ENCODE results near the gene TFEB. TPM values are rescaled to one million over a fixed set of nuclear protein-coding genes. Genes with fewer than 3 reads are reported as not detected.

The TFEB gene
- total and polyA plus RNA-seq, 4 donors, result 1.1 to 6.2 (median 3.8) TPM

DNA sequence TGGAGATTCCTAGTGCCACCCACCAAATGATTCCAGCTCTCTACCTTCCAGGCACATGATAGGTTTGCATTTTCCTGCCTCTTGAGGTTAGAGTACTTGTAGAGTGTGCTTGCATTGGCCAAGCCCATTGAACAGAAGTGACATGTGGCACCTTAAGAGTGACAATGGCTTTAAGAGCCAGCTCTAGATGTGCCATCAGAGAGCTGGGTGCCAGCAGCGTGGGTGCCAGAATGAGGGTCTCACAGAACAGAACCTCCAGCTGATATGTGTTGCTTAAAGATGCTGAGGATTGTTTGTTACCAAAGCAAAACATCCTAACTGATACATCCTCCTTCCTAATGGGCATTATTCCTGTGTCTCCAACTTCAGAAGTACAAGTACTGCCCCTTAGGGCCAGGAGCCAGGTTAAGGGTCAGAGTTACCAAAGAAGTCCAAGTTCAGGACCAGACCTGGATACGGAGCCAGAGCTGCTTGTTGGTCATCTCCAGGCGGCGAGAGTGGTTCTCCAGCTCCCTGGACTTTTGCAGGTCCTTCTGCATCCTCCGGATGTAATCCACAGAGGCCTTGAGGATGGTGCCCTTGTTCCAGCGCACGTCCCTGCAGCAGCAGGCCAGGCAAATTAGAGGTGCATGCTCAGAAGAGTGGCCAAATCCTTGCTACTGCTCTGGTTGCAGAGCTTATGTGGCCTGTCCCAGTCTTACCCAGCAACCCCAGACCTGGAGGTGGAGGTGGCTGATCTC is 49.6 kb downstream of the TFEB start:
- H3K27me3 ChIP-seq (ENCODE audit: control insufficient read depth in 4 of 4, insufficient read depth in 4 of 4, low read length in 3 of 4), result no peaks in the 10 kb centered on the region
- TF ChIP-seq, protein P1, sequence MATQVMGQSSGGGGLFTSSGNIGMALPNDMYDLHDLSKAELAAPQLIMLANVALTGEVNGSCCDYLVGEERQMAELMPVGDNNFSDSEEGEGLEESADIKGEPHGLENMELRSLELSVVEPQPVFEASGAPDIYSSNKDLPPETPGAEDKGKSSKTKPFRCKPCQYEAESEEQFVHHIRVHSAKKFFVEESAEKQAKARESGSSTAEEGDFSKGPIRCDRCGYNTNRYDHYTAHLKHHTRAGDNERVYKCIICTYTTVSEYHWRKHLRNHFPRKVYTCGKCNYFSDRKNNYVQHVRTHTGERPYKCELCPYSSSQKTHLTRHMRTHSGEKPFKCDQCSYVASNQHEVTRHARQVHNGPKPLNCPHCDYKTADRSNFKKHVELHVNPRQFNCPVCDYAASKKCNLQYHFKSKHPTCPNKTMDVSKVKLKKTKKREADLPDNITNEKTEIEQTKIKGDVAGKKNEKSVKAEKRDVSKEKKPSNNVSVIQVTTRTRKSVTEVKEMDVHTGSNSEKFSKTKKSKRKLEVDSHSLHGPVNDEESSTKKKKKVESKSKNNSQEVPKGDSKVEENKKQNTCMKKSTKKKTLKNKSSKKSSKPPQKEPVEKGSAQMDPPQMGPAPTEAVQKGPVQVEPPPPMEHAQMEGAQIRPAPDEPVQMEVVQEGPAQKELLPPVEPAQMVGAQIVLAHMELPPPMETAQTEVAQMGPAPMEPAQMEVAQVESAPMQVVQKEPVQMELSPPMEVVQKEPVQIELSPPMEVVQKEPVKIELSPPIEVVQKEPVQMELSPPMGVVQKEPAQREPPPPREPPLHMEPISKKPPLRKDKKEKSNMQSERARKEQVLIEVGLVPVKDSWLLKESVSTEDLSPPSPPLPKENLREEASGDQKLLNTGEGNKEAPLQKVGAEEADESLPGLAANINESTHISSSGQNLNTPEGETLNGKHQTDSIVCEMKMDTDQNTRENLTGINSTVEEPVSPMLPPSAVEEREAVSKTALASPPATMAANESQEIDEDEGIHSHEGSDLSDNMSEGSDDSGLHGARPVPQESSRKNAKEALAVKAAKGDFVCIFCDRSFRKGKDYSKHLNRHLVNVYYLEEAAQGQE (IDR thresholded peaks at IDR 0.05), result no peak
- no peak for TF ChIP-seq NR2F2 (IDR thresholded peaks at IDR 0.05)
- TF ChIP-seq, protein P2, sequence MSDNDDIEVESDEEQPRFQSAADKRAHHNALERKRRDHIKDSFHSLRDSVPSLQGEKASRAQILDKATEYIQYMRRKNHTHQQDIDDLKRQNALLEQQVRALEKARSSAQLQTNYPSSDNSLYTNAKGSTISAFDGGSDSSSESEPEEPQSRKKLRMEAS (IDR thresholded peaks at IDR 0.05), result no peak
- no peak for TF ChIP-seq ATF3 (IDR thresholded peaks at IDR 0.05)
- TF ChIP-seq FOXA1 (IDR thresholded peaks at IDR 0.05), result no peak
- no peak for TF ChIP-seq RAD21 (IDR thresholded peaks at IDR 0.05)
- no peak for TF ChIP-seq ZBTB33 (IDR thresholded peaks at IDR 0.05)
- TF ChIP-seq TAF1 (conservative IDR thresholded peaks at IDR 0.05), result no peak
- no peak for TF ChIP-seq YY1 (IDR thresholded peaks at IDR 0.05)
- TF ChIP-seq HNF4G (IDR thresholded peaks at IDR 0.05), result no peak
- H3K9me3 ChIP-seq (ENCODE audit: control insufficient read depth in 4 of 4, low read length in 3 of 4), result no peaks in the 10 kb centered on the region
- no peak overlapping the region for H3K4me3 ChIP-seq (ENCODE audit: low read depth in 1 of 3, low read length in 3 of 3)
- WGBS, result 93% methylated on average over 7 of the region's 7 CpGs
- H3K9ac ChIP-seq (ENCODE audit: low read depth in 1 of 2, low read length in 2 of 2), result no peak overlapping the region
- peaks cover 1 to 17% (median 8%) of the 10 kb centered on the region in 4 donors for H3K4me1 ChIP-seq (ENCODE audit: control insufficient read depth in 4 of 4, insufficient read depth in 4 of 4, low read length in 3 of 4)
- no peak for DNase-seq (ENCODE audit: low spot score)
- peaks cover 1 to 28% (median 3%) of the 10 kb centered on the region in 4 donors for H3K36me3 ChIP-seq (ENCODE audit: control insufficient read depth in 4 of 4, insufficient read depth in 3 of 4, low read depth in 1 of 4, low read length in 3 of 4)
- H3K27ac ChIP-seq (ENCODE audit: low read depth in 1 of 2, low read length in 2 of 2), result no peak overlapping the region

DNA sequence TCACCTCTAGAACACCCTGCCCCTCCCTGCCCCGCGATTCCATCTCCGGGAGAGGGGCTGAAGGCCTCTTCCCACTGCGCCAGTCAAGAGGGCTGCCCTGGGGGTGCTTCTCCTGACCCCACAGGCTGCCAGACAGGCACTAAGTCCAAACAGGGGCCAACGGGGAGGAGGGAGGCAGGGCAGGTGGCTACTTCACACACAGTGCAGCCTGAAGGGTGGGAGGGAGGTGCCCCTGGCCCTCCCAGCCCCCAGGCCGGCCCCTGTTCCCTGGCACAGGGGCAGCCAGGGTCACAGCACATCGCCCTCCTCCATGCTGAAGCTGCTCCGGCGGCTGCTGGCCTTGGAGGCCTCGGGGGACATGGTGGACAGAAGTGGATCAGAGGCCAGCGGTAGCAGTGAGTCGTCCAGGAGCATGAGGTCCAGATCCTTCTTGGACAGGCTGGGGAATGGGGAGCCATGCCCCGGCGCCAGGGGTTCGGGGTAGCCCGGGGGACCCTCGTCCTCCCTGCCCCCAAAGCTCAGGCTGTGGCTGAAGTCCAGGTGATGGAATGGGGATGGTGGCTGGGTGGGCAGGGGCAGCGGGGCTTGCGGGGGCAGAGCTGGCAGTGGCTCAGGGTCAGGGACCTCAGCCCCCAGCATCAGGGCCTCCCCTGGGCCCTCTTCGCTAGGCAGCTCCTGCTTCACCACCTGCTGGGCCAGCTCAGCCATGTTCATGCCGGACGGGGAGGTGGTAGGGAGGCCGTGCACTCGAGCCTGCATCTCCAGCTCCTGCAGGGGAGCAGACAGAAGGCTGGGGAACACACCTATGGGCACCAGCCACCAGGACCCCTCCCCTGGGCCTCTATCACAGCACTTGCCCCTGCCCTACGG is 50.9 kb downstream of the TFEB start:
- Histone ChIP-seq H3K4me3 (ENCODE audit: low read depth in 1 of 3, low read length in 3 of 3) (no peak overlapping the region), H3K4me1 (ENCODE audit: control insufficient read depth in 4 of 4, insufficient read depth in 4 of 4, low read length in 3 of 4) (peaks cover 1 to 17% (median 8%) of the 10 kb centered on the region in 4 donors), H3K36me3 (ENCODE audit: control insufficient read depth in 4 of 4, insufficient read depth in 3 of 4, low read depth in 1 of 4, low read length in 3 of 4) (peaks cover 0 to 22% (median 3%) of the 10 kb centered on the region in 4 donors), H3K27ac (ENCODE audit: low read depth in 1 of 2, low read length in 2 of 2) (no peak overlapping the region), H3K9me3 (ENCODE audit: control insufficient read depth in 4 of 4, low read length in 3 of 4) (no peaks in the 10 kb centered on the region), H3K9ac (ENCODE audit: low read depth in 1 of 2, low read length in 2 of 2) (no peak overlapping the region), H3K27me3 (ENCODE audit: control insufficient read depth in 4 of 4, insufficient read depth in 4 of 4, low read length in 3 of 4) (no peaks in the 10 kb centered on the region)
- 94% methylated on average over 25 of the region's 25 CpGs for WGBS
- DNase-seq (ENCODE audit: low spot score), result no peak
- TF ChIP-seq JUND (IDR thresholded peaks at IDR 0.05), result no peak
- TF ChIP-seq EGR1 (IDR thresholded peaks at IDR 0.05; ENCODE audit: low read depth in 2 of 2), result no peak
- no peak for TF ChIP-seq NR2F2 (IDR thresholded peaks at IDR 0.05)
- TF ChIP-seq FOXA2 (IDR thresholded peaks at IDR 0.05), result no peak
- no peak for TF ChIP-seq YY1 (IDR thresholded peaks at IDR 0.05)
- TF ChIP-seq, protein P1 (IDR thresholded peaks at IDR 0.05), result no peak
- TF ChIP-seq FOXA1 (IDR thresholded peaks at IDR 0.05), result no peak
- no peak for TF ChIP-seq ATF3 (IDR thresholded peaks at IDR 0.05)
- TF ChIP-seq ZBTB33 (IDR thresholded peaks at IDR 0.05), result no peak
- no peak for TF ChIP-seq SP1 (IDR thresholded peaks at IDR 0.05)

Measured in liver (tissue), 9 donors.